ENCODE data around the gene PSMD9.

DNA sequence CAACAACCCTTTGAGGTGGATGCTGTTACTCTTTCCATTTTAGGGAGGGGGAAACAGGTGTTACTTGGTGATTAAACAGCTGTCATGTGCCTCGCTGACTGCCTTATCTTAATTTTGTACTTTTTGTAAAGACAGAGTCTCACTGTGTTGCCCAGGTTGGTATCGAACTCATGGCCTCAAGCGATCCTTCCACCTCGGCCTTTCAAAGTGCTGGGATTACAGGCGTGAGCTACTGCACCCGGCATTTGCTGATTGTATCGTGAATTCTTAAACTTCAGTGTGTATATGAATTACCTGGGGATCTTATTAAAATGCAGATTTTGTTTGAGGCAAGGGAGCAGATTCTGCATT lies 659 bp downstream of the PSMD9 start:
- TF ChIP-seq TAF1 (IDR thresholded peaks at IDR 0.05; ENCODE audit: borderline replicate concordance, insufficient read depth, low read length), result no peak
- no peak for TF ChIP-seq REST (IDR thresholded peaks at IDR 0.05; ENCODE audit: insufficient read depth in 1 of 2, low read depth in 2 of 2, low read length in 2 of 2)
- no peak for TF ChIP-seq POLR2AphosphoS5 (IDR thresholded peaks at IDR 0.05; ENCODE audit: low read depth, low read length)
- no peak for TF ChIP-seq SIN3A (IDR thresholded peaks at IDR 0.05; ENCODE audit: borderline replicate concordance, insufficient read depth, low read length)
